Testis (tissue), 3 donors: Measurements from ENCODE around the gene KIAA2012. TPM values are rescaled to one million over a fixed set of nuclear protein-coding genes. Genes with fewer than 3 reads are reported as not detected.

ENCODE experiments used
- DNase-seq: peaks from one replicate; pipeline ENCODE4 v3.0.0-alpha.2; 2019
- H3K27ac ChIP-seq, 2 donors: fragments of 200-600 bp; sonication (generic); one replicate each; pipeline ENCODE4 v1.5.1; 2019
- H3K27me3 ChIP-seq: fragments of 200-600 bp; sonication (generic); one replicate; pipeline ENCODE4 v1.5.1; 2019
- H3K36me3 ChIP-seq: fragments of 200-600 bp; sonication (generic); one replicate; pipeline ENCODE4 v1.5.1; 2017; ENCODE audit warnings: low read depth; ENCODE audit errors: missing control alignments
- H3K4me1 ChIP-seq: fragments of 200-600 bp; sonication (generic); one replicate; pipeline ENCODE4 v1.5.1; 2019
- H3K4me3 ChIP-seq, 2 donors: fragments of 200-600 bp; sonication (generic); one replicate each; pipeline ENCODE4 v1.5.1; 2017 to 2019
- H3K9me3 ChIP-seq: fragments of 200-600 bp; sonication (generic); one replicate; pipeline ENCODE4 v1.5.1; 2017
- POLR2A ChIP-seq: fragments of 450-650 bp; IDR thresholded peaks from one replicate; pipeline ENCODE4 v1.6.1; 2017; ENCODE audit warnings: antibody characterized with exemption, mild to moderate bottlenecking, moderate library complexity
- WGBS, 2 donors: methylation state at CpG; one replicate each; pipeline ENCODE4 v1.1.5; 2018; 5-methylcytosine and 5-hydroxymethylcytosine counted together
- intact Hi-C: fragments of 100-400 bp; cut with DNase I; formaldehyde crosslinking; loops from one replicate; pipeline ENCODE4 v1.15.1; 2023; ENCODE audit warnings: low total_unique reads
- polyA plus RNA-seq: library from polyadenylated mRNA; stranded (reverse); fragments of 350-450 nt; fragmentation: Illumina TruSeq; extraction: RNeasy Lipid Tissue Mini Kit (QIAGEN cat#74804); gene quantifications from one replicate; pipeline ENCODE4 v1.2.3, GENCODE V29; 2014; ENCODE audit warnings: low read depth, low replicate concordance; ENCODE audit not compliant: insufficient read depth
- total RNA-seq, 2 donors: library from RNA; depleted of rRNA; stranded (reverse); fragments of >200 nt; gene quantifications; one replicate each; pipeline ENCODE4 v1.2.3, GENCODE V29; 2016
- TF ChIP-seq, protein P1 (sequence below), 3 experiments: fragments of 450-650 bp in 2 of 3; fragments of 200-600 bp in 1 of 3; sonication (generic) in 1 of 3; IDR thresholded peaks; one replicate each; pipeline ENCODE4 v1.5.1; 2016 to 2019; ENCODE audit warnings: antibody characterized with exemption in 3 of 3, mild to moderate bottlenecking in 2 of 3, moderate library complexity in 1 of 3

Gene KIAA2012
- total and polyA plus RNA-seq, 3 donors from 2014 or later = 1.1 to 1.6 (median 1.3) TPM

GRCh38 chr2:202114795-202115194, 41.7 kb downstream of the KIAA2012 start:
- H3K9me3 ChIP-seq = no peaks in the 10 kb centered on the region
- H3K4me1 ChIP-seq = no peaks in the 10 kb centered on the region
- no peak for TF ChIP-seq POLR2A
- TF ChIP-seq, protein P1, sequence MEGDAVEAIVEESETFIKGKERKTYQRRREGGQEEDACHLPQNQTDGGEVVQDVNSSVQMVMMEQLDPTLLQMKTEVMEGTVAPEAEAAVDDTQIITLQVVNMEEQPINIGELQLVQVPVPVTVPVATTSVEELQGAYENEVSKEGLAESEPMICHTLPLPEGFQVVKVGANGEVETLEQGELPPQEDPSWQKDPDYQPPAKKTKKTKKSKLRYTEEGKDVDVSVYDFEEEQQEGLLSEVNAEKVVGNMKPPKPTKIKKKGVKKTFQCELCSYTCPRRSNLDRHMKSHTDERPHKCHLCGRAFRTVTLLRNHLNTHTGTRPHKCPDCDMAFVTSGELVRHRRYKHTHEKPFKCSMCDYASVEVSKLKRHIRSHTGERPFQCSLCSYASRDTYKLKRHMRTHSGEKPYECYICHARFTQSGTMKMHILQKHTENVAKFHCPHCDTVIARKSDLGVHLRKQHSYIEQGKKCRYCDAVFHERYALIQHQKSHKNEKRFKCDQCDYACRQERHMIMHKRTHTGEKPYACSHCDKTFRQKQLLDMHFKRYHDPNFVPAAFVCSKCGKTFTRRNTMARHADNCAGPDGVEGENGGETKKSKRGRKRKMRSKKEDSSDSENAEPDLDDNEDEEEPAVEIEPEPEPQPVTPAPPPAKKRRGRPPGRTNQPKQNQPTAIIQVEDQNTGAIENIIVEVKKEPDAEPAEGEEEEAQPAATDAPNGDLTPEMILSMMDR (IDR thresholded peaks at IDR 0.05) = no peak
- no peaks in the 10 kb centered on the region for H3K36me3 ChIP-seq
- H3K27me3 ChIP-seq = no peaks in the 10 kb centered on the region
- 95 to 100% methylated on average over 1 of the region's 1 CpG for WGBS, 2 donors
- DNase-seq = no peak
- H3K4me3 ChIP-seq = no peak overlapping the region
- intact Hi-C loops = no loop called here
- no peak overlapping the region for H3K27ac ChIP-seq

DNA sequence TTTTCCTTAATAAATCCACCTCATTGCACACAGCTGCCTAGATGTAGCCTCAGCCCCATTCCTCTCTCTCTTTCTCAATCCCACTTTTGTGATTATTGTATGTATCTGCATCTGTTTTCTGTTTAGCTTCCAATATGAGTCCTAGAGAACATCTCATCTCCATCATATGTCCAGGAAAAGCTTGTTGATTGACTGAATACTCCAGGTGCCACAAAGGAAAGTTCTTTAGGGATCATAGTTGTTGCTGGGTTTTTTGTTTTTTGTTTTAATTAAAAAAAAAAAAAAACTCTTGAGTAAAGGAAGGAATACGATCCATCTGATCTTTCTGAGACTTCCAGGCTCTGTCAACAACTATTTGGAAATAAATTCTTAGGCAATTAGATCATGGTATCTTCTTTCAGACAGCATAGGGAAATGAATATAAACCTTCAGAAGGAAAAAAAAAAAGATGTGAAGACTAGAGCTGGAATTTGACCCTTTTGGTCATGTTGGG, 42.5 kb downstream of the KIAA2012 start:
- H3K4me3 ChIP-seq = no peak overlapping the region
- no peaks in the 10 kb centered on the region for H3K27me3 ChIP-seq
- intact Hi-C loops = no loop called here
- no peak for TF ChIP-seq POLR2A
- TF ChIP-seq, protein P1 (IDR thresholded peaks at IDR 0.05) = no peak
- H3K36me3 ChIP-seq = no peaks in the 10 kb centered on the region
- WGBS, 2 donors = 73 to 87% methylated on average over 1 of the region's 1 CpG
- no peaks in the 10 kb centered on the region for H3K4me1 ChIP-seq
- no peaks in the 10 kb centered on the region for H3K9me3 ChIP-seq
- H3K27ac ChIP-seq = no peak overlapping the region
- DNase-seq = no peak

- Histone ChIP-seq H3K4me3 (no peak overlapping the region), H3K27me3 (no peaks in the 10 kb centered on the region), H3K4me1 (no peaks in the 10 kb centered on the region), H3K9me3 (no peaks in the 10 kb centered on the region), H3K27ac (no peak overlapping the region), H3K36me3 (no peaks in the 10 kb centered on the region)
- no peak for DNase-seq
- 83 to 92% methylated on average over 1 of the region's 1 CpG for WGBS, 2 donors
- no peak for TF ChIP-seq POLR2A
- TF ChIP-seq, protein P1 (IDR thresholded peaks at IDR 0.05) = no peak
- intact Hi-C loops = no loop called here
Measured at GRCh38 chr2:202116691-202117090, 43.6 kb downstream of the KIAA2012 start.

- WGBS, 2 donors = 77 to 86% methylated on average over 1 of the region's 1 CpG
- no peaks in the 10 kb centered on the region for H3K9me3 ChIP-seq
- no peak for DNase-seq
- no peak overlapping the region for H3K4me3 ChIP-seq
- H3K36me3 ChIP-seq = no peaks in the 10 kb centered on the region
- H3K27ac ChIP-seq = no peak overlapping the region
- no peaks in the 10 kb centered on the region for H3K4me1 ChIP-seq
- TF ChIP-seq POLR2A = no peak
- TF ChIP-seq, protein P1 (IDR thresholded peaks at IDR 0.05) = no peak
- H3K27me3 ChIP-seq = no peaks in the 10 kb centered on the region
- intact Hi-C loops = no loop called here
Measured at GRCh38 chr2:202118168-202118567, 45.1 kb downstream of the KIAA2012 start.

DNA sequence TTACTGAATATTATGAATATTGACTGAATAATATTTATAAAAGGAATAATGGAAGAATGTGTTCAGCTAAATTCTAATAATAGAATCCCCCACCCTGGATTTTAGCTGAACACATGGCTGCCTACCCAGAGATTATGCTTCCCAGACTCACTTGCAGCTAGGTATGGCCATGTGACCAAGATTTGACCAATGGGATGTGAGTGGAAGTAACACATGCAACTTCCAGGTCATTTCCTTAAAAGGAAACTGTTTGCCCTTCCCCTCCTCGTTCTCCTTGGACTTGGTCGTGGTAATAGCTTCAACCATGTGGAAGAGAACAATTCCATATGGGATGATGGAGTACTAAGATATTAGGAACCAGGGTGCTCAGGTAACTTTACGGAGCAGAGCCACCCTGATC, 47.8 kb downstream of the KIAA2012 start:
- no peaks in the 10 kb centered on the region for H3K4me1 ChIP-seq
- no peak overlapping the region for H3K27ac ChIP-seq
- no peak for TF ChIP-seq POLR2A
- TF ChIP-seq, protein P1 (IDR thresholded peaks at IDR 0.05) = no peak
- 95 to 98% methylated on average over 3 of the region's 3 CpGs for WGBS, 2 donors
- intact Hi-C loops = no loop called here
- H3K36me3 ChIP-seq = no peaks in the 10 kb centered on the region
- no peaks in the 10 kb centered on the region for H3K27me3 ChIP-seq
- H3K9me3 ChIP-seq = no peaks in the 10 kb centered on the region
- no peak for DNase-seq
- H3K4me3 ChIP-seq = no peak overlapping the region
